HEK293 (cell line): ENCODE data around the gene KRTAP4-7.

Experiments
- KLF16 ChIP-seq: fragments of 450-650 bp; formaldehyde crosslinking; IDR thresholded peaks from 2 replicates; pipeline ENCODE4 v1.5.1; 2017; ENCODE audit warnings: missing biosample characterization, missing genetic modification characterization
- MEIS1 ChIP-seq: sonication (generic); formaldehyde crosslinking; IDR thresholded peaks from 2 replicates; pipeline ENCODE4 v1.8.1; 2022; ENCODE audit warnings: missing genetic modification reagents, mild to moderate bottlenecking, borderline replicate concordance
- ZNF423 ChIP-seq: fragments of 450-650 bp; formaldehyde crosslinking; IDR thresholded peaks from 2 replicates; pipeline ENCODE4 v1.5.1; 2016; ENCODE audit warnings: missing biosample characterization, missing genetic modification characterization
- ZNF549 ChIP-seq: fragments of 450-650 bp; IDR thresholded peaks from 2 replicates; pipeline ENCODE4 v1.5.1; 2018; ENCODE audit warnings: missing biosample characterization, missing genetic modification characterization, mild to moderate bottlenecking, inconsistent platforms, moderate library complexity
- ZNF624 ChIP-seq: fragments of 450-650 bp; formaldehyde crosslinking; IDR thresholded peaks from 2 replicates; pipeline ENCODE4 v1.5.1; 2017; ENCODE audit warnings: missing biosample characterization, missing genetic modification characterization
- TF ChIP-seq, protein P1 (sequence below): fragments of 450-650 bp; formaldehyde crosslinking; IDR thresholded peaks from 2 replicates; pipeline ENCODE4 v1.5.1; 2016; ENCODE audit warnings: missing biosample characterization, missing genetic modification characterization
- TF ChIP-seq, protein P2 (sequence below): fragments of 450-650 bp; formaldehyde crosslinking; IDR thresholded peaks from 2 replicates; pipeline ENCODE4 v1.5.1; 2016; ENCODE audit warnings: missing biosample characterization, missing genetic modification characterization
- TF ChIP-seq, protein P3 (sequence below): fragments of 450-650 bp; formaldehyde crosslinking; IDR thresholded peaks from 2 replicates; pipeline ENCODE4 v1.5.1; 2017; ENCODE audit warnings: missing biosample characterization, mild to moderate bottlenecking, missing genetic modification characterization, moderate library complexity

DNA sequence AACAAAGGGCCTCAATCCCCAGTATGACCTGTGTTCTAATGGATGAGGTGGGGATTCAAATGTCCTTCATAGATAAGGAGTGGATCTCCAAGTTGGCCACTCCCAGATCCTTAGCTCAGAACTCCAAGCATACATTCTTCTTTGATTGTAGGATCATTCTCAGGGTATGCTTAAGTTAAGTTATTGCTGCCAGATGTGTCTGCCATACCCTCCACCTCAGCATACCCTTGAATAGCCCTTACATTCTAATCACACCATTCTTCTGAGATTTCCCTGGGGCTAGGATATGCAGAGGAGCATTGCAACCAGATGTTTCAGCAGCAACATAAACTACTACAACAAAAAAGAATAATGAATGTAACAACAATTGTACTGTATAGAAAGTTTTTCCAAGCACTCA, 16.7 kb upstream of the KRTAP4-7 start:
- TF ChIP-seq ZNF624 (tag by site-specific recombination): no peak
- TF ChIP-seq, protein P1, sequence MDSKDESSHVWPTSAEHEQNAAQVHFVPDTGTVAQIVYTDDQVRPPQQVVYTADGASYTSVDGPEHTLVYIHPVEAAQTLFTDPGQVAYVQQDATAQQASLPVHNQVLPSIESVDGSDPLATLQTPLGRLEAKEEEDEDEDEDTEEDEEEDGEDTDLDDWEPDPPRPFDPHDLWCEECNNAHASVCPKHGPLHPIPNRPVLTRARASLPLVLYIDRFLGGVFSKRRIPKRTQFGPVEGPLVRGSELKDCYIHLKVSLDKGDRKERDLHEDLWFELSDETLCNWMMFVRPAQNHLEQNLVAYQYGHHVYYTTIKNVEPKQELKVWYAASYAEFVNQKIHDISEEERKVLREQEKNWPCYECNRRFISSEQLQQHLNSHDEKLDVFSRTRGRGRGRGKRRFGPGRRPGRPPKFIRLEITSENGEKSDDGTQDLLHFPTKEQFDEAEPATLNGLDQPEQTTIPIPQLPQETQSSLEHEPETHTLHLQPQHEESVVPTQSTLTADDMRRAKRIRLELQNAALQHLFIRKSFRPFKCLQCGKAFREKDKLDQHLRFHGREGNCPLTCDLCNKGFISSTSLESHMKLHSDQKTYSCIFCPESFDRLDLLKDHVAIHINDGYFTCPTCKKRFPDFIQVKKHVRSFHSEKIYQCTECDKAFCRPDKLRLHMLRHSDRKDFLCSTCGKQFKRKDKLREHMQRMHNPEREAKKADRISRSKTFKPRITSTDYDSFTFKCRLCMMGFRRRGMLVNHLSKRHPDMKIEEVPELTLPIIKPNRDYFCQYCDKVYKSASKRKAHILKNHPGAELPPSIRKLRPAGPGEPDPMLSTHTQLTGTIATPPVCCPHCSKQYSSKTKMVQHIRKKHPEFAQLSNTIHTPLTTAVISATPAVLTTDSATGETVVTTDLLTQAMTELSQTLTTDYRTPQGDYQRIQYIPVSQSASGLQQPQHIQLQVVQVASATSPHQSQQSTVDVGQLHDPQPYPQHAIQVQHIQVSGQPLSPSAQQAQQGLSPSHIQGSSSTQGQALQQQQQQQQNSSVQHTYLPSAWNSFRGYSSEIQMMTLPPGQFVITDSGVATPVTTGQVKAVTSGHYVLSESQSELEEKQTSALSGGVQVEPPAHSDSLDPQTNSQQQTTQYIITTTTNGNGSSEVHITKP (tag by site-specific recombination): no peak
- no peak for TF ChIP-seq MEIS1
- TF ChIP-seq, protein P2, sequence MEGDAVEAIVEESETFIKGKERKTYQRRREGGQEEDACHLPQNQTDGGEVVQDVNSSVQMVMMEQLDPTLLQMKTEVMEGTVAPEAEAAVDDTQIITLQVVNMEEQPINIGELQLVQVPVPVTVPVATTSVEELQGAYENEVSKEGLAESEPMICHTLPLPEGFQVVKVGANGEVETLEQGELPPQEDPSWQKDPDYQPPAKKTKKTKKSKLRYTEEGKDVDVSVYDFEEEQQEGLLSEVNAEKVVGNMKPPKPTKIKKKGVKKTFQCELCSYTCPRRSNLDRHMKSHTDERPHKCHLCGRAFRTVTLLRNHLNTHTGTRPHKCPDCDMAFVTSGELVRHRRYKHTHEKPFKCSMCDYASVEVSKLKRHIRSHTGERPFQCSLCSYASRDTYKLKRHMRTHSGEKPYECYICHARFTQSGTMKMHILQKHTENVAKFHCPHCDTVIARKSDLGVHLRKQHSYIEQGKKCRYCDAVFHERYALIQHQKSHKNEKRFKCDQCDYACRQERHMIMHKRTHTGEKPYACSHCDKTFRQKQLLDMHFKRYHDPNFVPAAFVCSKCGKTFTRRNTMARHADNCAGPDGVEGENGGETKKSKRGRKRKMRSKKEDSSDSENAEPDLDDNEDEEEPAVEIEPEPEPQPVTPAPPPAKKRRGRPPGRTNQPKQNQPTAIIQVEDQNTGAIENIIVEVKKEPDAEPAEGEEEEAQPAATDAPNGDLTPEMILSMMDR (tag by site-specific recombination): no peak
- TF ChIP-seq, protein P3, sequence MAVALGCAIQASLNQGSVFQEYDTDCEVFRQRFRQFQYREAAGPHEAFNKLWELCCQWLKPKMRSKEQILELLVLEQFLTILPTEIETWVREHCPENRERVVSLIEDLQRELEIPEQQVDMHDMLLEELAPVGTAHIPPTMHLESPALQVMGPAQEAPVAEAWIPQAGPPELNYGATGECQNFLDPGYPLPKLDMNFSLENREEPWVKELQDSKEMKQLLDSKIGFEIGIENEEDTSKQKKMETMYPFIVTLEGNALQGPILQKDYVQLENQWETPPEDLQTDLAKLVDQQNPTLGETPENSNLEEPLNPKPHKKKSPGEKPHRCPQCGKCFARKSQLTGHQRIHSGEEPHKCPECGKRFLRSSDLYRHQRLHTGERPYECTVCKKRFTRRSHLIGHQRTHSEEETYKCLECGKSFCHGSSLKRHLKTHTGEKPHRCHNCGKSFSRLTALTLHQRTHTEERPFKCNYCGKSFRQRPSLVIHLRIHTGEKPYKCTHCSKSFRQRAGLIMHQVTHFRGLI (tag by site-specific recombination): no peak
- no peak for TF ChIP-seq ZNF423
- no peak for TF ChIP-seq KLF16
- TF ChIP-seq ZNF549 (tag by site-specific recombination): no peak
